Measurements from ENCODE around the gene EDN1.

The EDN1 gene

GRCh38 chr6:12335717-12336116, 45.6 kb downstream of the EDN1 start:
- H3K27ac Mint-ChIP-seq = no peak overlapping the region
- peaks cover 2% of the 10 kb centered on the region for H3K4me1 Mint-ChIP-seq (ENCODE audit: low read depth)
- H3K27me3 Mint-ChIP-seq = peaks cover 3% of the 10 kb centered on the region
- no peaks in the 10 kb centered on the region for H3K9me3 Mint-ChIP-seq
- no peaks in the 10 kb centered on the region for H3K36me3 Mint-ChIP-seq (ENCODE audit: low read depth)
- DNase-seq = no peak
- no peak overlapping the region for H3K4me3 Mint-ChIP-seq

- H3K27me3 Mint-ChIP-seq = peaks cover 4% of the 10 kb centered on the region
- no peaks in the 10 kb centered on the region for H3K9me3 Mint-ChIP-seq
- no peak overlapping the region for H3K4me3 Mint-ChIP-seq
- H3K27ac Mint-ChIP-seq = no peak overlapping the region
- H3K4me1 Mint-ChIP-seq (ENCODE audit: low read depth) = peaks cover 2% of the 10 kb centered on the region
- no peaks in the 10 kb centered on the region for H3K36me3 Mint-ChIP-seq (ENCODE audit: low read depth)
- DNase-seq = no peak
Measured at GRCh38 chr6:12336121-12336971, 46.2 kb downstream of the EDN1 start.

GRCh38 chr6:12339022-12339421, 48.9 kb downstream of the EDN1 start:
- H3K36me3 Mint-ChIP-seq (ENCODE audit: low read depth) = no peaks in the 10 kb centered on the region
- H3K27ac Mint-ChIP-seq = no peak overlapping the region
- peaks cover 4% of the 10 kb centered on the region for H3K27me3 Mint-ChIP-seq
- no peaks in the 10 kb centered on the region for H3K4me1 Mint-ChIP-seq (ENCODE audit: low read depth)
- no peak for DNase-seq
- no peaks in the 10 kb centered on the region for H3K9me3 Mint-ChIP-seq
- no peak overlapping the region for H3K4me3 Mint-ChIP-seq

GRCh38 chr6:12339808-12340487, 49.8 kb downstream of the EDN1 start:
- no peaks in the 10 kb centered on the region for H3K9me3 Mint-ChIP-seq
- no peaks in the 10 kb centered on the region for H3K4me1 Mint-ChIP-seq (ENCODE audit: low read depth)
- no peak overlapping the region for H3K4me3 Mint-ChIP-seq

GRCh38 chr6:12340488-12340818, 50.3 kb downstream of the EDN1 start:
- peaks cover 4% of the 10 kb centered on the region for H3K27me3 Mint-ChIP-seq

More at GRCh38 chr6:12339808-12340487, 49.8 kb downstream of the EDN1 start:
- no peaks in the 10 kb centered on the region for H3K36me3 Mint-ChIP-seq (ENCODE audit: low read depth)
- H3K27me3 Mint-ChIP-seq = peaks cover 4% of the 10 kb centered on the region
- no peak overlapping the region for H3K27ac Mint-ChIP-seq
- DNase-seq = no peak

GRCh38 chr6:12342664-12343063, 52.5 kb downstream of the EDN1 start:
- Mint-ChIP-seq H3K9me3 (no peaks in the 10 kb centered on the region), H3K27ac (no peak overlapping the region), H3K36me3 (ENCODE audit: low read depth) (no peaks in the 10 kb centered on the region), H3K4me3 (no peak overlapping the region), H3K4me1 (ENCODE audit: low read depth) (no peaks in the 10 kb centered on the region), H3K27me3 (peaks cover 4% of the 10 kb centered on the region)
- no peak for DNase-seq

More at GRCh38 chr6:12340488-12340818, 50.3 kb downstream of the EDN1 start:
- no peak for DNase-seq
- Mint-ChIP-seq H3K27ac (no peak overlapping the region), H3K9me3 (no peaks in the 10 kb centered on the region), H3K4me3 (no peak overlapping the region), H3K4me1 (ENCODE audit: low read depth) (no peaks in the 10 kb centered on the region), H3K36me3 (ENCODE audit: low read depth) (no peaks in the 10 kb centered on the region)

- H3K27ac Mint-ChIP-seq = no peak overlapping the region
- H3K9me3 Mint-ChIP-seq = no peaks in the 10 kb centered on the region
- H3K4me1 Mint-ChIP-seq (ENCODE audit: low read depth) = no peaks in the 10 kb centered on the region
- peaks cover 4% of the 10 kb centered on the region for H3K27me3 Mint-ChIP-seq
- no peaks in the 10 kb centered on the region for H3K36me3 Mint-ChIP-seq (ENCODE audit: low read depth)
- no peak for DNase-seq
- no peak overlapping the region for H3K4me3 Mint-ChIP-seq
Measured at GRCh38 chr6:12343122-12343439, 52.9 kb downstream of the EDN1 start.

- no peaks in the 10 kb centered on the region for H3K9me3 Mint-ChIP-seq
- peaks cover 6% of the 10 kb centered on the region for H3K27me3 Mint-ChIP-seq
- DNase-seq = no peak
- H3K4me1 Mint-ChIP-seq (ENCODE audit: low read depth) = no peaks in the 10 kb centered on the region
- no peak overlapping the region for H3K4me3 Mint-ChIP-seq
- H3K36me3 Mint-ChIP-seq (ENCODE audit: low read depth) = no peaks in the 10 kb centered on the region
- no peak overlapping the region for H3K27ac Mint-ChIP-seq
Measured at GRCh38 chr6:12343440-12344162, 53.4 kb downstream of the EDN1 start.

- Mint-ChIP-seq H3K27ac (no peak overlapping the region), H3K4me3 (no peak overlapping the region), H3K4me1 (ENCODE audit: low read depth) (no peaks in the 10 kb centered on the region), H3K36me3 (ENCODE audit: low read depth) (no peaks in the 10 kb centered on the region), H3K27me3 (peaks cover 10% of the 10 kb centered on the region), H3K9me3 (no peaks in the 10 kb centered on the region)
- DNase-seq = no peak
Measured at GRCh38 chr6:12344296-12344695, 54.1 kb downstream of the EDN1 start.

- Mint-ChIP-seq H3K9me3 (no peaks in the 10 kb centered on the region), H3K27ac (no peak overlapping the region), H3K27me3 (peaks cover 16% of the 10 kb centered on the region), H3K4me3 (no peak overlapping the region), H3K36me3 (ENCODE audit: low read depth) (no peaks in the 10 kb centered on the region), H3K4me1 (ENCODE audit: low read depth) (no peaks in the 10 kb centered on the region)
- DNase-seq = no peak
Measured at GRCh38 chr6:12344961-12345693, 55.0 kb downstream of the EDN1 start.

GRCh38 chr6:12345694-12346058, 55.5 kb downstream of the EDN1 start:
- H3K27me3 Mint-ChIP-seq = peaks cover 17% of the 10 kb centered on the region
- no peak for DNase-seq
- H3K27ac Mint-ChIP-seq = no peak overlapping the region
- no peaks in the 10 kb centered on the region for H3K36me3 Mint-ChIP-seq (ENCODE audit: low read depth)
- peaks cover 3% of the 10 kb centered on the region for H3K9me3 Mint-ChIP-seq
- no peaks in the 10 kb centered on the region for H3K4me1 Mint-ChIP-seq (ENCODE audit: low read depth)
- no peak overlapping the region for H3K4me3 Mint-ChIP-seq
